Inflammatory macrophage treated with lipopolysaccharide for 4 hours (primary cell): Measurements from ENCODE around the gene IFNA8.
"Not testable (repeated sequence)": the region's sequence is repeated elsewhere in the genome, so short reads cannot be mapped to it uniquely, and the experiment has no call there.

Source experiments
- DNase-seq: peaks from one replicate; pipeline ENCODE4 v3.0.0-alpha.2; 2020

IFNA8 gene

DNA sequence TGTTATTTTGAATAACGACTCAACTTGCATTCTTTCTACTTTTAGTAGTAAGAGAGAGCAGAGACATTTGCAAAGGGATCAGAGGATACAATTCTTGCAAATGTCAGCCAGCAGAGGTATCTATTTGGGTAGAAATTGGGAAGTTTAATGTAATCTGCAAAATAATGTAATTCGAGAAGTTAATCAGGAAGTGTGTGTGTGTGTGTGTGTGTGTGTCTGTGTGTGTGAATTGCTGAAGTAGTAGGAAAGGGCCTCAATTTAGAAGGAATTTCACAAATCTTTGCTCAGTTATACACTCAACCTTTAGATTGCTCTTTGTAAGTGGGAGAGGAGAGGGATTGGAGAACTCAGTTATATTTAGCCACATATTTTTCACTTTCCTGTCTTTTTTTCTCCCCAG, 20.3 kb downstream of the IFNA8 start:
- DNase-seq, result peak; percentile 14

- peak; percentile 85 for DNase-seq
Measured at GRCh38 chr9:21432672-21433425, 23.9 kb downstream of the IFNA8 start.

DNA sequence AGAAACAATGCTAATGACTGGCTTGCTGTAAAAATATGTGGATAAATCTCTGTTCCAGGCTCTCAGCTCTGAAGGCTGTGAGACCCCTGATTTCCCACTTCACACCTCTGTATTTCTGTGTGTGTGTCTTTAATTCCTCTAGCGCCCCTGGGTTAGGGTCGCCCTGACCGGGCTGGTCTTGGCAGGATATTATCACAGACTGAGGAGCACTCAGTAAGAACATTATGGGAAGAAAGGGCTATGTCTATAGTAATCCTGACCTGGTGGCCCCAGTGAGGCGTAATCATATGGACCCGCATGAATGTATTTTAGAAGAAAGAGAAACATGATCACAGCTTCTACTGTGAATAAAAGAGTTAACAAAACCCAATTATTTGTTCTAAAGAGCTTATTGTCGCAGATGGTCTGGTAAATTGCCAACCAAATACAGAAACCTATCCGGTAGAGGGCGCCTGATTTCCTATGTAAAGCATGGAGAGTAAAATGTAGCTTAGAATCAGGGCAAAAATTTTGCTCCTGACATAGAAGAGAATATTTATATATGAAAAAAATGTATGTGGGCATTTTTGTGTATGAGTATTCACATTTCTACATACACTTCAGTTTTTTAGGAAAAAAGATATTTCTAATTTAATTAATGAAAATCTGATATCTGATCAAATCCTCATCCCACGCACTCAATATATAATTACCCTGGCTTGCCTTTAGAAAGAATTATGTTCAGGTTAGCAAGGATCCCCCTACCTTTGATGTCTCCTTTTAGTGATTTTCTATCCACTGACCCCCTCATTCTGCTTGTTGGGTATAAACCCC, 25.5 kb downstream of the IFNA8 start:
- DNase-seq, result peak; percentile 78

DNA sequence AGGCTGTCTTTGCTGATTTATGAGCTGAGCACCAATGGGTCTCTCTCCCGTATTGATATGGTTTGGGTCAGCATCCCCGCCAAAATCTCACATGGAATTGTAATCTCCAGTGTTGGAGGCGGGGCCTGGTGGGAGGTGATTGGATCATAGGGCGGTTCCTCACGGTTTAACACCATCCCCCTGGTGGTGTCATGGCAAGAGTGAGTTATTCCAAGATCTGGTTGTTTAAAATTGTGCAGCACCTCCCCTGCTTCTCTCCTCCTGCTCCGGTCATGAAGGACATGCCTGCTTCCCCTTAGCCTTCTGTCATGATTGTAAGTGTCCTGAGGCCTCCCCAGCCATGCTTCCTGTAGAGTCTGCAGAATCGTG, 26.1 kb downstream of the IFNA8 start:
- not testable (repeated sequence) for DNase-seq

- peak; percentile 24 for DNase-seq
Measured at GRCh38 chr9:21440139-21440538, 31.2 kb downstream of the IFNA8 start, which contains the start of gene IFNA1. IFNA1 (plus strand) TSS chr9:21440439; CDS start chr9:21440508, 69 bp downstream.

DNA sequence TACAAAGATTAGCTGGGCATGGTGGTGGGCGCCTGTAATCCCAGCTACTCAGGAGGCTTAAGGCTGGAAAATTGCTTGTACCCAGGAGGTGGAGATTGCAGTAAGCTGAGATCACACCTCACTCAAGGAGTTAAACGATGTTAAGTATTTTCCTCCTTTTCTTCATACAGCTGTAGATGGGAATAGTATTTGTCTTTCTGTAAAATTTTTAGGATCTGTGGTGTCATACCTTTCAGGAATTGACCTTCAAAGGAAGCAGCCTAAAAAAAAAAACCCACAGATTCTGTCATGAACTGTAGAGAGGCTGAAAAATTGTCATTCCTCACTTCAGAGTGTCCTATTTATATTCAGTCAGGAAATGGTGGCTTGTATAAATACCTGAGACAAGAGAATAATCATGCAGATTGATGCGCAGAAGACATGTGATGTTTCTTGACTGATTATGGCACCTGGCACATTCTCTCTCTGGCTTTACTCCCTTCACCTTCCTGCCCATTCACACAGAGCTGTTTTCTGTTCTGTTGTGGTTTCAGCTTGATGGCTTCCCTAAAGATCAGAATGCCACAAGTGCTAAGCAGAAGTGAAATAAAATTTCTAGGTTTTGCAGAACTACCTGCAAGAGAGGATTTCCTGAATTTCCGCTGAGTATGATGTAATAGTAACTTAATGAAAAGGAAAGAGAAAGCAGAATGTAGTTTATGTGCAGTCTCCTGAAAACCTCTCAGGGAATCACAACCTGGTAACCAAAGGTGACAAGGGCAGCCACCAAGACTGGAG, 35.1 kb downstream of the IFNA8 start:
- peak; percentile 92 for DNase-seq

DNA sequence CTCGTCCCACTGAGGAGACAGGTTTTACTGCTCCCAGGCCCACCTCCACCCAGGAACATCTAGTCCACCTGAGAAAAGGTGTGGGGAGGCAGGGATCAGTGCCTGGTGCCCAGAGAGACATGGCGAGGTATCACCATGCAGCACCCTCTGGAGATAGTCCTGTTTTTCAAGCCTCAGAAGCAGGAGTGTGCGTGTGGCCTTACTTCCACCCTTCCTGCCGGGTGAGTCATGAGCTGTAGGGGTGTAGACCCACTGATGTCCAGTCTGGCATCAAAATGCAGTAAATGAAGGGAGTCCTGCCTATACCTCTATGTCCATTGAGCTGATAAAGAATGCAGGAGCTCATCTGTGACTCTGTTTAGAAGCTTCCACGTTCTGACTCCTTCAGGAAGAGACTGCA, 40.4 kb downstream of the IFNA8 start:
- DNase-seq, result not testable (repeated sequence)

DNA sequence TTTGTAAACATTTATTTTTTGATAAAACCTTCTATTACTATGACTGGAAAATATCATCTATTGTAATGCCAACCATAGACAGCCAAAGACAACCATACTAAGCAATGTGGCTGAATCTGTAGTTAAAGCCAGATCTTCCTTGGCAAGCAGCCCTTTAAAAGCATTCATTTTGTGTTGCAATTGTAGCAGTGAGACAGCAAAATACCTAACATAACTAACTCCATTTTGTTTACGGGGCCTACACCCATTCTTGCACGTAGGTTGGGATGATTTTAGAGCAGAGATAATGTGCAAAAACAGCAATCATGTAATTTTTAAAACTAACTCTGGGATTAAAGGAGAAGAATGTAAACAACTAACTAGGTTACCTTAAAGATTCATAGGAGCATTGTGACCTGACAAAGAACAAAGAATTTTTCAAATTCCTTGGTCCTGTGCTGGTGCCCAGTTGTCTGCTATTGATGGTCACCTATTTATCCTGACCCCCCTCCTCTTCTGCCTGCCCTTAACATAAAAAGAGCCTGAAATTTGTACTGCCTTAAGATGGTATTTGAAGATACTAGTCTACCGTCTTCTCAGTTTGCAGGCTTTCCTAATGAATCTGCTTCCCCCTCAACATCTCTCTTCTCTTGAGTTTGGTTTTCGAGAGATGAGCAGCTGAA, 41.9 kb downstream of the IFNA8 start:
- no peak for DNase-seq

DNA sequence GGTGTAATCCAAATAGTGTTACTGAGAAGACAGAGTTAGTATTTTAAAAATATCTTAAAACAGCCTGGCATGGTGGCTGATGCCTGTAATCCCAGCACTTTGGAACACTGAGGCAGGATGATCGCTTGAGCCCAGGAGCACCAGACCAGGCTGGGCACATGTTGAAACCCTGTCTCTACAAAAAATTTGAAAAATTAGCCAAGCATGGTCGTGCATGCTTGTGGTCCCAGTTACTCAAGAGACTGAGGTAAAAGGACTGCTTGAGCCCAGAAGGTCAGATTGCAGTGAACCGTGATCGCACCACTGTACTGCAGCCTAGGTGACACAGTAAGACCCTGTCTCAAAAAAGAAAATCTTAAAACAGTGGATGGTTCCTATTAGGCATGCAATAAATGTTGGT, 43.8 kb downstream of the IFNA8 start:
- DNase-seq, result no peak

DNA sequence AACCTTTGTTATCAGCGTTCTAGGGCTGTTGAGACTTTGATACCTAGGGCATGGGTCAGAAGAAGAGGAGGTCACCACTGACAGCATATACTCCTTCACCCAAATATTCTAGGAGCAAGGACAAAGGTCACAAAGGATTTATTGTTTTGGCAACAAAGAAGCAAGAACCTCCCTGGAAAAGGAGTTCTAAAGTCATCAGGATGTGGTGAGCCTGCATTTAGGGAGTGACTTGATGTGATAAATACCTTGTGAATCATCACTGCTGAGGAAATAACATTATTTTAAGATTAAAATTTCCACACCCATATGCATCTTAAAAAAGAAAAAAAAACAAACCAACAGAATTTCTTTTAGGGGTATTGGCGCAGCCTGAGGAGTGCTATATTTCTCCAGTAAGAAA, 45.2 kb downstream of the IFNA8 start:
- DNase-seq, result no peak

DNA sequence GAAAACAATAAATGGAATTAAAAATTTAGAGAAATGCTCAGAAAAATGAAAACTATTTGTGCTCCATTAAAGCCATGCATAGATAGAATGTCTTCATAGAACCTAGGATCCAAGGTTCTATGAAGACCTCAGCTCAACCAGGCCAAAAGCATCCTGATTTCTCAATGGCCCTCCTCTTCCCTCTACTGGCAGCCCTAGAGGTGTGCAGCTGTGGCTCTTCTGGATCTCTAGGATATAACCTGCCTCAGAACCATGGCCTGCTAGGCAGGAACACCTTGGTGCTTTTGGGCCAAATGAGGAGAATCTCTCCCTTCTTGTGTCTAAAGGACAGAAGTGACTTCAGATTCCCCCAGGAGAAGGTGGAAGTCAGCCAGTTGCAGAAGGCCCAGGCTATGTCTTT, 46.4 kb downstream of the IFNA8 start:
- peak; percentile 55 for DNase-seq
